Occipital lobe (tissue), 2 donors: ENCODE measurements around the gene LRRC71. TPM values are rescaled to one million over a fixed set of nuclear protein-coding genes. Genes with fewer than 3 reads are reported as not detected.

Experiments used
- DNase-seq: peaks from one replicate; lab custom pipeline; 2025; lab: John Stamatoyannopoulos, UW
- total RNA-seq: library from RNA; depleted of rRNA; stranded (reverse); fragments of >200 nt; gene quantifications from one replicate; pipeline ENCODE4 v1.2.3, GENCODE V29; 2014

LRRC71 gene
- total RNA-seq, 1 donor from 2014 or later: 0.16 TPM

DNA sequence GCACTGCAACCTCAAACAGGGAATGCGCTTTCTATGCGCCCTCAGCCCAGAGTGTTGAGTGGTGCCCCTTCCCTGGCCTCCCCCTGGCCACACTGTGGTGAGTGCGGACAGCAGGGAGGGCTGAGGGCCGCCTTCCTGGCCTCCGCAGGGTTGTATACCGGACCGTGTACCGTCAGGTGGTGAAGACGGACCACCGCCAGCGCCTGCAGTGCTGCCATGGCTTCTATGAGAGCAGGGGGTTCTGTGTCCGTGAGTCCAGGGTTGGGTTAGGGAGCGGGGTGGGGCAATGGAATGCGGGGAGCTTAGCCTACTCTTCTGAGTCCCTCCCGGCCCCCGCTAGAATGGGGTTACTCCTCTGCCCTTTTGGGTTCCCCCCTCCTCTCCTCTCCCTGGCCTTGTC lies 15.3 kb upstream of the LRRC71 start:
- DNase-seq: no peak

DNA sequence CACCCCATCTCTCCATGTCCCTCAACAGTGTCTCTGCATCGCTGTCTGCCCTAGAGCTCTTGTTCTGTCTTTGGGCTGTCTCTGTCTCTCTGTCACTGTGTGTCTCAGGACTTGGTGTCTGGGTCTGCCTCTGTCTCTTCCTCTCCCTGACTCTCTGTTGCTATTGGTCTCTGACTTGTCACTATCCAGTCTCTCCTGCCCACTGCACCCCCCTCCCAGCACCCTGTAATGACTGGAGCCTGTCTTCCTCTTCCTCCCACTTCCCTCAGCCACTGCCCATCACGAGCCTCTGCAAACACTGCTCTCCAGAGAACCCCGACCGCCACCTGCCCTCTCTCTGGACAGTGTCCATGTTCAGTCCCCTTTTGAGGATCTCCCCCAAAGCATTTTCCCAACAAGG lies 14.8 kb upstream of the LRRC71 start:
- no peak for DNase-seq

DNA sequence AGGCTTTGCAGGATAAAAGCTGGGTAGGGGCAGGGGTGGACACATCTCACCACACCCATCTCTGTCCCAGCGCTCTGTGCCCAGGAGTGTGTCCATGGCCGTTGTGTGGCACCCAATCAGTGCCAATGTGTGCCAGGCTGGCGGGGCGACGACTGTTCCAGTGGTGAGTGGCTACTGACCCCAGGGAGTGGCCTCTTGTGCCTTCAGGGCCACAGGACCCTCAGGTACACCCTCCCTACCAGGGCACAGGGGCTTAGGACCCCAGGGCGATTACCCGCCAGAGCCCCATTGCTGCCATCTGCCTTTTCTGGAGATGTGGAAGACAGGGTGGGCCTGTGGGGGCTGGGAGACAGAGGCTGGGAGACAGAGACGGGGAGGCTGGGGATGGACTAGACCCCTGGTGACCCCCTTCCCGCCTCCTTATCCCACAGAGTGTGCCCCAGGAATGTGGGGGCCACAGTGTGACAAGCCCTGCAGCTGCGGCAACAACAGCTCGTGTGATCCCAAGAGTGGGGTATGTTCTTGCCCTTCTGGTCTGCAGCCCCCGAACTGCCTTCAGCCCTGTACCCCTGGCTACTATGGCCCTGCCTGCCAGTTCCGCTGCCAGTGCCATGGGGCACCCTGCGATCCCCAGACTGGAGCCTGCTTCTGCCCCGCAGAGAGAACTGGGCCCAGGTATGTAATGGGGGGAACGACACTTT lies 14.1 kb upstream of the LRRC71 start:
- no peak for DNase-seq

DNA sequence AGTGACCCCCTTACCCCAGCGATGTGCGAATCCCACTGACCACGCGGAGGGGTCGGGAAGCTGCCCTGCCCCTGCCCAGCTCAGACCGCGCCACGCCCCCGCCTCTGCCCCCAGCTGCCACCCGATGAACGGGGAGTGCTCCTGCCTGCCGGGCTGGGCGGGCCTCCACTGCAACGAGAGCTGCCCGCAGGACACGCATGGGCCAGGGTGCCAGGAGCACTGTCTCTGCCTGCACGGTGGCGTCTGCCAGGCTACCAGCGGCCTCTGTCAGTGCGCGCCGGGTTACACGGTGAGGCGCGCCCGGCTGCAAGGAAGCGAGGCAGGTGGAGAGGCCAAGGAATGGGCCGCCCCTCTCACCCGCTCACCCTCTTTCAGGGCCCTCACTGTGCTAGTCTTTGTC lies 11.9 kb upstream of the LRRC71 start:
- no peak for DNase-seq

GRCh38 chr1:156908955-156909354 lies 11.5 kb upstream of the LRRC71 start:
- no peak for DNase-seq

DNA sequence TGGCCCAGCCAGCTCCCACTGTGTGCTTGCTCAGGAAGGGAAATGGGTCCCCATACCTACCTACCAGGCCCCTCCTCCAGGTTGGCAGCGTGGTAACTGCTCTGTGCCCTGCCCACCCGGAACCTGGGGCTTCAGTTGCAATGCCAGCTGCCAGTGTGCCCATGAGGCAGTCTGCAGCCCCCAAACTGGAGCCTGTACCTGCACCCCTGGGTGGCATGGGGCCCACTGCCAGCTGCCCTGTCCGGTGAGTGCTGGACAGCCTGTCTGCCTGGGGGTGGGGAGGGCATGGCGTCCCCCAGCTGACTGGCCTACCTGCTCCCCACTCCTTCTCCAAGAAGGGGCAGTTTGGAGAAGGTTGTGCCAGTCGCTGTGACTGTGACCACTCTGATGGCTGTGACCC lies 10.8 kb upstream of the LRRC71 start:
- DNase-seq: no peak

- no peak for DNase-seq
These were observed 10.1 kb upstream of the LRRC71 start for GRCh38 chr1:156910309-156910782.

DNA sequence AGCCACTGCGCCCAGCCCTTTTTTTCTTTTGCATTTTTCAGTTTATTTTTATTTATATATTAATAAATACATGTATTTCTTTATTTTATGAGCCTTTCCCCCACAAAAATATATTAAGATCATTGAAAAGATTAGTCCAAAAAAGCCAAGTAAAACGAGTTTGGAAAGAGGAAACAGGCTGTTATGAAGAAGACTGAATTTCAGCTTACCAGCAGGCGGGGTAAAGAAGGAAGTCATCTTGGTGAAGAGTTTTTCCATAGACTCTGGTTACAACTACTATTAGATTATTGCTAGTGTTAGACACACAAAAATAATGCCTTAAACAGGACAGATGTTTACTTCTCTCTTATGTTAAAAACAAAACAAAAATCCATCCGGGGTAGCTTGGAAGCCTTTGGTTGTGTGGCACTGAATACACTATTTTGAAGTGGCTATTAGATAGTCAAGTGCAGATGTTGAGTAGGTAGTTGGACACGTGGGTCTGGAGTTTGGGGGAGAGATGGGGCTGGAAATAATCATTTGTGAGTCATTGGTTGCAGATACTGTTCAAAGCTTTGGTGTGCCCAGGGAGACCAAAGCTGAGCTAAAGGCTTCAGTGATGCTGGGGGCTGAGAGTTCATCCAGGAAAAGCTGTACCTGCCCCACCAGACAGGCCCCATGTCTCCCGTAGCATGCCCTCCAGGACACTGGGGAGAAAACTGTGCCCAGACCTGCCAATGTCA lies 8.7 kb upstream of the LRRC71 start:
- no peak for DNase-seq

- no peak for DNase-seq
These were observed 8.1 kb upstream of the LRRC71 start for GRCh38 chr1:156912310-156912709.

DNA sequence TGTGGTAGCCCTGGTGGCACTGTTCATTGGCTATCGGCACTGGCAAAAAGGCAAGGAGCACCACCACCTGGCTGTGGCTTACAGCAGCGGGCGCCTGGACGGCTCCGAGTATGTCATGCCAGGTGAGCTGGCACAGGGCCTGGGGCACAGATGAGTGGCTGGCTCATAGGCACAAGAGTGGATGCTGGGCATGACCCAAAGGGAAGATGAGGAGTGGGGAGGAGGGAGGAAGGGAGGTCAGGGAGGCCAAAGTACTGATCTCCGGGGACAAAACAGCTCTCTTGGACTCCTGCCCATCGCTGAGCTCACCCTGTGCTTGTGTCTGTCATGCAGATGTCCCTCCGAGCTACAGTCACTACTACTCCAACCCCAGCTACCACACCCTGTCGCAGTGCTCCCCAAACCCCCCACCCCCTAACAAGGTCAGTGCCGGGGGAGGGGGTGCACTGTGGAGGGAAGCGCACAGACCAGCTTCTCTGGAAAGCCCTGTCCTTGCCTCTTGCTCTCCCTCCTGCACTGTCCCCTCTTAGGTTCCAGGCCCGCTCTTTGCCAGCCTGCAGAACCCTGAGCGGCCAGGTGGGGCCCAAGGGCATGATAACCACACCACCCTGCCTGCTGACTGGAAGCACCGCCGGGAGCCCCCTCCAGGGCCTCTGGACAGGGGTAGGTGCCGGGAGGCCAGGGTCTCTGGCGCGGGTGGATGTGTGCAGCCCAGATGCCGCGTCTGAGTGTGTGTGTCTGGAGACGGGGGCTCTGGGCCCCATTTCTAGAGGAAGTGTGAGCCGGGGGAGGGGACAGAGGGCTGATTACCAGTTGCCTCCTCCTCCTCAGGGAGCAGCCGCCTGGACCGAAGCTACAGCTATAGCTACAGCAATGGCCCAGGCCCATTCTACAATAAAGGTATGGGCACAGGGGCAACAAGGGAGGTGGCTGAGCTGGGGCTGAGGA lies 7.3 kb upstream of the LRRC71 start:
- DNase-seq: no peak

GRCh38 chr1:156913809-156914387 lies 6.5 kb upstream of the LRRC71 start:
- DNase-seq: no peak

GRCh38 chr1:156914440-156914856 lies 6.0 kb upstream of the LRRC71 start:
- DNase-seq: no peak

DNA sequence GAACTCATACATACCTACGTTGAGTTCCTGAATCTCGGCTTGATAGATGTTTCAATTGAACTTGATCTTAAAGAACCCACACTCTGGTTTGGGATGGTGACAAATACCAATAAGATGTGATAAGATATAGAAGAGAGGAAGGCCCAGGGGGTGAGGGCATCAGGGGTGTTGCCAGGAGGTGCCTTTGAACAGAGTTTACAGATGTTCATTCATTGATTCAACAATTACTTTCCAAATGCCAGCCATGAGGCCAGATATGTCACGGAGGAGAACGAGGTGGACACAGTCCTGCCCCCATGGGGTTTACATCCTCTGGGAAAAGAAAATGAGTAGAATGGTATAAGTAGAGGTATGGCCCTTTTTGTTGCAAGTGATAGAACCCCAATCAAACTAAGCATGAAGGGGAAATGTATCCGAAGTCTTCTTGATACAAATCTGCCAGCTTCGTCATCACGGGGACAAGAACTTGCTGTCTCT lies 659 bp downstream of the LRRC71 start:
- no peak for DNase-seq

DNA sequence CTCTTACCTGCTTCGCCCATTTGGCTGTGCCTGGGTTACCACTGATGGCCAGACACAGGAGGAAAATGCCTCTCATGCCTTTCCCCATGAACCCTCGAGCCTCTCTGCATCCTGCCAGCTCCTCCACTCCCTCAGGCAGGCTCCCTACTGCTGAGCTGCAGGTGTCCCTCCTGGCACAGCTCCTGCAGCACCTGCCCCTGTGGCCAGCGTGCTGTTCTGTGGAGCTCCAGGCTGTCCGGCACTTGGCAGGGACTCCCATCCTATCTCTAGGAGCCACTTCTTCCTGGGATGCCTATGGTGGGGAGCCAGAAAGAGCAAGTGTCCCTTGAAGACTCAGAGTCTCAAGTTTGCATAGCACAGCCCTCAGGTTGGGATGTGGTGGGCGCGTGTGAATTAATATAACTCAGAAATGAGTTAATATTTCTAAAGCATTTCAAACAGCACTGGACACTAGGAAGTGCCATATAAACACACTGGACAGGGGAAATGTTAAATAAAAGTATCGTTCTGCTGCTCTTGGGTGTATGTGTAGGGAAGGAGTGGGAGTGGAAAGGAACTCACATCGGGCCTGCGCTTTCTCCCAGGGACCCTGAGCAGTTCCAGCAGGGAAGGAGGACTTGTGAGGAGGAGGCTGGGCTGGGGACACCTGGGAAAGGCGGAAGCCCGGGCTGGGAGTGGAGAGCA lies 2.7 kb downstream of the LRRC71 start:
- no peak for DNase-seq

DNA sequence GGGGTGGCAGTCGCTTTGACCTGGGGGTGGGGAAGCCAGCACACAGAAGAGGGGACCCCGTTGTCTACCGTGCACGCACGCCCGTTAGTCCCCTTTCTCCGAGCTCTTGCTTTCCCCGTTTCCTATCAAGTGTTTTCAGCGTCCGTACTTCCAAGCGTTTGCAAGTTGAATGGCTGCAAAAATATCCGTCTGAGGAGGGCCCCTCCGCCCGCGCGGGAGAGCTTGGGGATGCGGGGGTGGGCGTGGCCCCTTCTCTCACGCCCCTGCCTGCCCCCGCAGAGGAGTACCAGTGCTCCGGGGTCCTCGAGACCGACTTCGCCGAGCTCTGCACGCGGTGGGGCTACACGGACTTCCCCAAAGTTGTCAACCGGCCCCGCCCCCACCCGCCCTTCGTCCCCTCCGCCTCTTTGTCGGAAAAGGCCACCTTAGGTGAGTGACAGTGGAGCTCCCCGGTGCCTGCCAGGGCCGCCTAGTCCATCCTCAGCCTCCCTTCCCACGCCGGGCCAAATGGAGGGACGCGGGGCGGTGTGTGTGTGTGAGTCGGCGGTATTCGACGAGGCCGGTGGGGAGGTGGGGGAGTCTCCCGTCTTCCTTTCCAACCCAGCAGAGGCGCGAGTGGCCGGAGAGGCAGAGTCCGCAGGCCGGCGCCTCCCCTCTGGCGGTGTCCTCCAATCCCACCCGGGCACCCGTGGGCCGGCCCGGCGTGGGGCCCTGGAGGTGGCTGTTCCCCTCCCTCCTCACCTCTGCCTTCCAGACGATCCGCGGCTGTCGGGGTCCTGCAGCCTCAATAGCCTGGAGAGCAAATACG lies 3.4 kb downstream of the LRRC71 start:
- DNase-seq: no peak

- DNase-seq: no peak
These were observed 4.2 kb downstream of the LRRC71 start for GRCh38 chr1:156924478-156925153.

- DNase-seq: no peak
These were observed 5.0 kb downstream of the LRRC71 start for GRCh38 chr1:156925154-156926010.

- no peak for DNase-seq
These were observed 5.7 kb downstream of the LRRC71 start for GRCh38 chr1:156926175-156926574.
